Body of pancreas (tissue), 4 donors: ENCODE data around the gene COX4I2. TPM values are rescaled to one million over a fixed set of nuclear protein-coding genes. Genes with fewer than 3 reads are reported as not detected.

ENCODE experiments used
- ATAC-seq: fragments of 150-250 bp; one replicate; pipeline ENCODE4 v1.9.1; 2016
- DNase-seq, 4 donors: peaks; one replicate each; pipeline ENCODE4 v3.0.0-alpha.2; 2019
- H3K27ac ChIP-seq, 4 donors: fragments of 200-600 bp; sonication (generic); 1 replicate in 3 of 4; 2 replicates in 1 of 4; pipeline versions ENCODE4 v1.5.1 to v1.6.1; 2016 to 2019; ENCODE audit warnings: mild to moderate bottlenecking in 1 of 4, mixed read lengths in 1 of 4, moderate library complexity in 1 of 4
- H3K27me3 ChIP-seq, 2 donors: fragments of 200-600 bp; sonication (generic); one replicate each; pipeline ENCODE4 v1.6.0; 2016; ENCODE audit warnings: mild to moderate bottlenecking in 1 of 2
- H3K36me3 ChIP-seq, 2 donors: fragments of 200-600 bp; sonication (generic); replicated peaks in 1 of 2; 2 replicates each; pipeline ENCODE4 v1.5.1; 2016; ENCODE audit warnings: low read depth in 2 of 2; ENCODE audit not compliant: insufficient read depth in 1 of 2
- H3K4me1 ChIP-seq: fragments of 200-600 bp; sonication (generic); one replicate; pipeline ENCODE4 v1.6.0; 2016
- H3K4me3 ChIP-seq, 2 donors: fragments of 200-600 bp; sonication (generic); 1 replicate in 1 of 2; 2 replicates in 1 of 2; pipeline ENCODE4 v1.5.1; 2016 to 2019
- H3K9me3 ChIP-seq, 3 donors: fragments of 200-600 bp; sonication (generic); 1 replicate in 2 of 3; 2 replicates in 1 of 3; pipeline ENCODE4 v1.5.1; 2016
- CTCF ChIP-seq, 7 experiments: fragments of 450-650 bp in 4 of 7; fragments of 200-600 bp in 3 of 7; sonication (generic) in 3 of 7; IDR thresholded peaks; one replicate each; pipeline ENCODE4 v1.5.1; 2016 to 2019; ENCODE audit warnings: antibody characterized with exemption in 7 of 7
- POLR2A ChIP-seq, 3 donors: fragments of 450-650 bp; IDR thresholded peaks; one replicate each; pipeline ENCODE4 v1.6.1; 2016; ENCODE audit warnings: antibody characterized with exemption in 3 of 3, mild to moderate bottlenecking in 2 of 3
- WGBS, 2 donors: methylation state at CpG; one replicate each; pipeline ENCODE4 v1.1.5; 2017; 5-methylcytosine and 5-hydroxymethylcytosine counted together
- intact Hi-C: fragments of 100-400 bp; cut with DNase I; formaldehyde crosslinking; loops from one replicate; pipeline ENCODE4 v1.15.1; 2023
- total RNA-seq, 2 donors: library from RNA; depleted of rRNA; stranded (reverse); fragments of >200 nt; gene quantifications; one replicate each; pipeline ENCODE4 v1.1.0, GENCODE V29; 2016

COX4I2 gene
- not detected for total RNA-seq

- Histone ChIP-seq H3K36me3 (no peaks in the 10 kb centered on the region), H3K4me3 (no peak within 1 kb of the TSS), H3K27me3 (peaks cover 0 to 12% of the 10 kb centered on the region in 2 donors), H3K27ac (no peak within 1 kb of the TSS), H3K4me1 (no peaks in the 10 kb centered on the region), H3K9me3 (no peaks in the 10 kb centered on the region)
- intact Hi-C loops, result no loop called here
- WGBS, 2 donors, result 38 to 50% methylated on average over 2 to 34 of the region's 34 CpGs
- TF ChIP-seq CTCF (IDR thresholded peaks at IDR 0.05) (no peak), POLR2A (IDR thresholded peaks at IDR 0.05) (no peak)
- DNase-seq (no peak), ATAC-seq (no peak)
These were observed at the start of gene COX4I2 for GRCh38 chr20:31637660-31638059. TSS of gene COX4I2 (plus strand) at chr20:31637912. CDS start at chr20:31639018, 1,106 bp downstream.

GRCh38 chr20:31590717-31591225 lies 46.9 kb upstream of the COX4I2 start:
- Histone ChIP-seq H3K4me1 (peaks cover 12% of the 10 kb centered on the region), H3K27me3 (no peaks in the 10 kb centered on the region), H3K4me3 (no peak overlapping the region), H3K9me3 (no peaks in the 10 kb centered on the region), H3K36me3 (no peaks in the 10 kb centered on the region), H3K27ac (no peak overlapping the region)
- DNase-seq (no peak), ATAC-seq (no peak)
- intact Hi-C loops, result no loop called here
- 91 to 92% methylated on average over 6 to 7 of the region's 7 CpGs for WGBS, 2 donors
- TF ChIP-seq POLR2A (IDR thresholded peaks at IDR 0.05) (no peak), CTCF (IDR thresholded peaks at IDR 0.05) (no peak)

- TF ChIP-seq POLR2A (IDR thresholded peaks at IDR 0.05) (no peak), CTCF (IDR thresholded peaks at IDR 0.05) (no peak)
- DNase-seq (no peak), ATAC-seq (no peak)
- Histone ChIP-seq H3K9me3 (no peaks in the 10 kb centered on the region), H3K4me1 (no peaks in the 10 kb centered on the region), H3K27ac (no peak overlapping the region), H3K36me3 (no peaks in the 10 kb centered on the region), H3K4me3 (no peak overlapping the region), H3K27me3 (no peaks in the 10 kb centered on the region)
- WGBS, 2 donors, result 81 to 88% methylated on average over 6 to 11 of the region's 11 CpGs
- intact Hi-C loops, result no loop called here
These were observed 44.3 kb upstream of the COX4I2 start for GRCh38 chr20:31593221-31594001.

- TF ChIP-seq CTCF (IDR thresholded peaks at IDR 0.05) (no peak), POLR2A (IDR thresholded peaks at IDR 0.05) (no peak)
These were observed 43.6 kb upstream of the COX4I2 start for GRCh38 chr20:31594002-31594557.

More at GRCh38 chr20:31594002-31594557, 43.6 kb upstream of the COX4I2 start:
- 88 to 89% methylated on average over 13 of the region's 13 CpGs for WGBS, 2 donors
- H3K4me1 ChIP-seq, result no peaks in the 10 kb centered on the region
- no peaks in the 10 kb centered on the region for H3K9me3 ChIP-seq
- H3K27me3 ChIP-seq, result no peaks in the 10 kb centered on the region
- no peak overlapping the region for H3K27ac ChIP-seq
- ATAC-seq, result no peak
- intact Hi-C loops, result no loop called here
- no peak overlapping the region for H3K4me3 ChIP-seq
- DNase-seq, result no peak
- no peaks in the 10 kb centered on the region for H3K36me3 ChIP-seq
